ENCODE measurements around the gene RALGAPA2.

The RALGAPA2 gene

DNA sequence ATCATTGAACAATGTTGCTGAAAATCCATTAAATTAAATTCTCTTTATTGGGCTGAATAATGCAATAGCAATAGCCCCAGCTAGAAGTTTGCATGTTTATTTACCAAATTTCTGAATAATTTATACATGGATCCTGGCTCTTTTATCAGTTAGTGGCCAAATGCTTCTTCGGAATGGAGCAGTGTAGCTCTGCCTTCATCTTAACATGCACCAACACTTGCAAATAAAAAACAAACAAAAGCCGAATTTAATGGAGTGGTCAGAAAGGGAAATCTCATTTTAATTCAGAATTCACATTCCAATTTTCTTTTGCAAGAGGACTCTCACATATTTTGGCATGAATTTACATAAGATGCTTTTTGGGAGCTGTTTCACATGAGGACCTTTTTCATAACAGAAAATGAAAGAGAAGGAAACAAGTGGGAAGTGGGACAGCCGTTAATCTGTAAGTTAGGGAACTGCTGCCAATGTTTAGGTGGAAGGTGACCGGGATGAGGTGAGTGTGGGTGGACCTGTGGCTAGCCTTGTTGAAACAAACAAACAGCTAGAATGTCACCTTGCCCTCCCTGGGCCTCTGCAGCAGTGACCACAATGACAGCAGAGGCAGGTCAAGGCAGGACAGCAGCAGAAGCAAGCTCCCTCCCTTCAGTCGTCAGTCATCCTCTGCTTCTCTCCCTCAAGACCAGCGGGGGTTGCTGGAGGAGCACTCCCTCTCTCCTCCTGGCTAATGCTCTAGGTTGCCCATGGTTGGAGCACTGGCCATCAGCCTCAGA is 271.4 kb downstream of the RALGAPA2 start:
- DNase-seq (ENCODE audit: low read depth in 2 of 2), result no peak
- TF ChIP-seq, protein P1, sequence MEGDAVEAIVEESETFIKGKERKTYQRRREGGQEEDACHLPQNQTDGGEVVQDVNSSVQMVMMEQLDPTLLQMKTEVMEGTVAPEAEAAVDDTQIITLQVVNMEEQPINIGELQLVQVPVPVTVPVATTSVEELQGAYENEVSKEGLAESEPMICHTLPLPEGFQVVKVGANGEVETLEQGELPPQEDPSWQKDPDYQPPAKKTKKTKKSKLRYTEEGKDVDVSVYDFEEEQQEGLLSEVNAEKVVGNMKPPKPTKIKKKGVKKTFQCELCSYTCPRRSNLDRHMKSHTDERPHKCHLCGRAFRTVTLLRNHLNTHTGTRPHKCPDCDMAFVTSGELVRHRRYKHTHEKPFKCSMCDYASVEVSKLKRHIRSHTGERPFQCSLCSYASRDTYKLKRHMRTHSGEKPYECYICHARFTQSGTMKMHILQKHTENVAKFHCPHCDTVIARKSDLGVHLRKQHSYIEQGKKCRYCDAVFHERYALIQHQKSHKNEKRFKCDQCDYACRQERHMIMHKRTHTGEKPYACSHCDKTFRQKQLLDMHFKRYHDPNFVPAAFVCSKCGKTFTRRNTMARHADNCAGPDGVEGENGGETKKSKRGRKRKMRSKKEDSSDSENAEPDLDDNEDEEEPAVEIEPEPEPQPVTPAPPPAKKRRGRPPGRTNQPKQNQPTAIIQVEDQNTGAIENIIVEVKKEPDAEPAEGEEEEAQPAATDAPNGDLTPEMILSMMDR (IDR thresholded peaks at IDR 0.05; ENCODE audit: low read depth, low read length), result no peak
- H3K4me3 ChIP-seq (replicated peaks in 1 of 2; ENCODE audit: low read depth in 2 of 2, low read length in 2 of 2), result no peak overlapping the region

DNA sequence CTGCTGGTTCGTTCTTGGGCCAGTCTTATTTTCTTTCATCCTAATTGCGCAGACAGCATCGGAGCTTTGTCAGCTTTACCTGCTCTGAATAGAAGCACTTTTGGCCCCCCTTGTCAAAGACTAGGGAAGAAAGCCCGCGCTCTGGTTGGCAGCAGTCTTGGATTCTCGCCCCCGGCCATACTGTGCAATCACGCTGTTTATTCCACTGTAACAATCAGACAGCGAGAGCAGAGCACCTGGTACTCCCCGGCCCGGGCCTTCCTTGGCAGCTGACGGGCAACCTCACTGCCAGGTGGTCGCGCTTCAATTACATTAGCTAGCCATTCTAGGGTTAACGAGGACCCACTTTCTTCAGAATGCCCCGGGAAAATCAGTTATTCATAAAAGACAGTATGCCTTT is 272.0 kb downstream of the RALGAPA2 start:
- no peak for DNase-seq (ENCODE audit: low read depth in 2 of 2)
- TF ChIP-seq, protein P1 (IDR thresholded peaks at IDR 0.05; ENCODE audit: low read depth, low read length), result no peak
- no peak overlapping the region for H3K4me3 ChIP-seq (replicated peaks in 1 of 2; ENCODE audit: low read depth in 2 of 2, low read length in 2 of 2)

DNA sequence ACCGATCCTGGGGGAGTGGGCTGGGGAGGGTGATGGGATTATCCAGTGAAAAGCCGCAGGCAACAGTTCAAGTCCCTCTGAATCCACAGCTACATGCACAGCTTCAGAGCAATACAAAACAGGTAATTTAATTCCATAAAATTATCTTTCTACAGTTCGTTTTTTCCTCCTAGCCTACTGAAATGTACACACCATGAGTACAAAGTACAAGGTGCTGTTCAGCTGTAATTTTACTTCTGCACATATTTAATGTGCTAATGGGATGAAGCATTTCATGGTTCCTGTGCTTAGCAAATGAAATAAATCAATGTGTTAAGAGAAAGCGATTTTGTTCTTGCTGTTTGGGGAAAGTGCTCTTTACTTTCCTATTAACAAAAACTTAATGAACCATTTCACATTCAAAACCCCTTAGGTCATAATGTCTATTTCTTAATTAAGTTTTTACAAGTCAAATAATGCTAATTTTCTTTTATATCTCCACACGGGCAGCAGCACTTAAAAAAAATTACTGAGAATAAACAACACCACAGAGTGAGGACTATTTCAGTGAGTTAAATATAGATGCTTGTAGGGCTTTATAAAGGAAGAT is 272.7 kb downstream of the RALGAPA2 start:
- no peak overlapping the region for H3K4me3 ChIP-seq (replicated peaks in 1 of 2; ENCODE audit: low read depth in 2 of 2, low read length in 2 of 2)
- no peak for DNase-seq (ENCODE audit: low read depth in 2 of 2)
- TF ChIP-seq, protein P1 (IDR thresholded peaks at IDR 0.05; ENCODE audit: low read depth, low read length), result no peak

- no peak for DNase-seq (ENCODE audit: low read depth in 2 of 2)
- TF ChIP-seq, protein P1 (IDR thresholded peaks at IDR 0.05; ENCODE audit: low read depth, low read length), result no peak
- no peak overlapping the region for H3K4me3 ChIP-seq (replicated peaks in 1 of 2; ENCODE audit: low read depth in 2 of 2, low read length in 2 of 2)
These were observed 275.1 kb downstream of the RALGAPA2 start for GRCh38 chr20:20437314-20437713.

DNA sequence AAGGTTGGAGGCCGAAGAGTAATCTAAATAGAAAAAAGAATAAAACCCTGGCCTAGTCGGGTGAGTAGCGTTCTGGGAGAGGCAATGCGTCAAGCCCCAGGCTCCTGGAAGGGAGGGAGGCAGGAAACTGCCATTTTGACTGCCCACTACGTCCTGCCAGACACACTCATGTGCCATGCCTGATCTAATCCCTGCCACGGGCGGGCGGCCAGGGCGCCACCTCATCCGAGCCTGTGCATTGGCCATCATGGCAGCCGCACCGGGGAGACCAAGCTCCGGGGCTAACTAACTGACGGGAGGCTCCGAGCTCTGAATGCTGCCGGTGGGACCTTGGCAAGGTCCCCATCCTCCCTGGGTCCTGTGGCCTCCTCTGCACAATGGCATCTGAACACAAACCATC is 275.8 kb downstream of the RALGAPA2 start:
- H3K4me3 ChIP-seq (replicated peaks in 1 of 2; ENCODE audit: low read depth in 2 of 2, low read length in 2 of 2), result no peak overlapping the region
- TF ChIP-seq, protein P1 (IDR thresholded peaks at IDR 0.05; ENCODE audit: low read depth, low read length), result no peak
- DNase-seq (ENCODE audit: low read depth in 2 of 2), result no peak

DNA sequence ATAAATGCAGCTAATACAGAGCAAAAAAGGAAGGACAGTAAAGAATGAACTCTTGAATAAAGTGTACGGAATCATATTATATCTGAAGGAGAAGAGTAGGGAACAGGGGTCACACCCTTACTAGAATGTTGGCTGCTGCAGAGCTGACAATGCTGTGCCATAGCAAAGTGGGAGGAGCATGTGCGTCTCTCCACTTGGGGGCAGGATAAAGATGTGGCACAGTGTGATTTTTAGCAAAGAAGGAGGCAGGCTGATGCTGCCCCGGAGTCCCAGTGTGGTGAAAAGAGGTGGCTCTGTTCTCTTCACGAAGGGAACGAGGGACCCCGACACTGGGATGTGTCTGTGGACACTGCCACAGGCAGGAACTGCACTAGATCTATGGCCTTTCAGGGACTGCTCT is 277.0 kb downstream of the RALGAPA2 start:
- TF ChIP-seq, protein P1 (IDR thresholded peaks at IDR 0.05; ENCODE audit: low read depth, low read length), result no peak
- no peak for DNase-seq (ENCODE audit: low read depth in 2 of 2)
- no peak overlapping the region for H3K4me3 ChIP-seq (replicated peaks in 1 of 2; ENCODE audit: low read depth in 2 of 2, low read length in 2 of 2)

All from cardiac fibroblast (primary cell).